K562 (cell line): ENCODE results near the gene CCDC88A. TPM values are rescaled to one million over a fixed set of nuclear protein-coding genes. Genes with fewer than 3 reads are reported as not detected.

Source experiments
- BCL6 ChIP-seq: fragments of 250-450 bp; sonication (Bioruptor Pico); IDR thresholded peaks from 2 replicates; pipeline ENCODE4 v1.4.0; 2020
- BHLHE40 ChIP-seq: IDR thresholded peaks from 2 replicates; pipeline ENCODE4 v1.6.1; 2011; ENCODE audit warnings: low read length, improper control_type of control experiment
- CBX5 ChIP-seq: IDR thresholded peaks from 2 replicates; pipeline ENCODE4 v1.6.1; 2014; ENCODE audit warnings: low read depth, borderline replicate concordance
- HMGXB4 ChIP-seq: sonication (generic); formaldehyde crosslinking; IDR thresholded peaks from 2 replicates; pipeline ENCODE4 v1.8.1; 2023; ENCODE audit warnings: mild to moderate bottlenecking, missing genetic modification reagents
- HNRNPH1 ChIP-seq: fragments of 200-400 bp; formaldehyde crosslinking; optimal IDR thresholded peaks from 2 replicates; pipeline ENCODE3; 2017; ENCODE audit warnings: low read depth, mild to moderate bottlenecking, low read length, moderate library complexity
- NR2C1 ChIP-seq, 2 experiments: fragments of 450-650 bp; IDR thresholded peaks; 2 replicates each; pipeline ENCODE4 v1.6.1; 2017; ENCODE audit warnings: mild to moderate bottlenecking in 2 of 2, antibody characterized with exemption in 1 of 2, inconsistent platforms in 1 of 2, missing compliant biosample characterization in 1 of 2, missing genetic modification characterization in 1 of 2
- PHF20 ChIP-seq: fragments of 450-650 bp; IDR thresholded peaks from 2 replicates; pipeline ENCODE4 v1.6.1; 2018; ENCODE audit not compliant: partially characterized antibody
- TBP ChIP-seq: optimal IDR thresholded peaks from 2 replicates; pipeline ENCODE3; 2011; ENCODE audit warnings: low read depth, low read length, improper control_type of control experiment
- TEAD4 ChIP-seq, 2 experiments: sonication (generic) in 1 of 2; formaldehyde crosslinking in 1 of 2; IDR thresholded peaks; 2 replicates each; pipeline versions ENCODE4 v1.6.1 to v1.8.0; 2012 to 2022; ENCODE audit warnings: borderline replicate concordance in 1 of 2, inconsistent platforms in 1 of 2, low read length in 1 of 2, mild to moderate bottlenecking in 1 of 2, missing genetic modification reagents in 1 of 2
- ZBTB17 ChIP-seq: fragments of 450-650 bp; formaldehyde crosslinking; IDR thresholded peaks from 2 replicates; pipeline ENCODE4 v1.4.0; 2020; ENCODE audit warnings: mild to moderate bottlenecking
- ZKSCAN3 ChIP-seq: fragments of 250-450 bp; sonication (Bioruptor Pico); IDR thresholded peaks from 2 replicates; pipeline ENCODE4 v1.4.0; 2020
- ZNF586 ChIP-seq: fragments of 450-650 bp; formaldehyde crosslinking; conservative IDR thresholded peaks from 2 replicates; pipeline ENCODE4 v1.4.0; 2020; ENCODE audit warnings: mild to moderate bottlenecking, moderate library complexity
- polyA plus RNA-seq, 8 experiments: library from polyadenylated mRNA; depleted of rRNA in 4 of 8; stranded (reverse) in 5 of 8; unstranded in 3 of 8; fragments of >200 nt; fragmentation: Nextera tagmentation in 2 of 8; fragmentation: Illumina TruSeq in 1 of 8; extraction: Ambion mirVana in 2 of 8; extraction: Trizol in 1 of 8; gene quantifications; 2 replicates each; pipeline versions ENCODE4 v1.2.1 to v1.2.3, GENCODE V29; 2011 to 2014; ENCODE audit warnings: inconsistent platforms in 1 of 8, missing spikeins in 1 of 8
- total RNA-seq, 7 experiments: library from RNA; depleted of rRNA in 6 of 7; stranded (reverse); fragments of >200 nt in 6 of 7; fragmentation: Illumina TruSeq in 2 of 7; extraction: Trizol in 2 of 7; gene quantifications; 2 replicates each; pipeline versions ENCODE4 v1.2.1 to v1.2.3, GENCODE V29; 2011 to 2021; ENCODE audit warnings: low replicate concordance in 1 of 7
- TF ChIP-seq, protein P1 (sequence below): fragments of 450-650 bp; IDR thresholded peaks from 2 replicates; pipeline ENCODE4 v1.6.1; 2014; ENCODE audit warnings: low read depth, mild to moderate bottlenecking, moderate library complexity, borderline replicate concordance
- TF ChIP-seq, protein P2 (sequence below), 2 experiments: fragments of 450-650 bp in 1 of 2; sonication (generic) in 1 of 2; formaldehyde crosslinking in 1 of 2; IDR thresholded peaks in 1 of 2; conservative IDR thresholded peaks in 1 of 2; 2 replicates each; pipeline versions ENCODE4 v1.6.1 to v1.8.1; 2016 to 2023; ENCODE audit warnings: mild to moderate bottlenecking in 2 of 2, moderate library complexity in 2 of 2, inconsistent platforms in 1 of 2, missing genetic modification reagents in 1 of 2

CCDC88A gene
- total and polyA plus RNA-seq, 9 of the 15 experiments (the other 6 are each of a cell fraction or from before 2014, with no cell fraction given), result 29.3 to 102 (median 55.6) TPM

GRCh38 chr2:55363636-55364035 is 56.0 kb downstream of the CCDC88A start (continued):
- TF ChIP-seq HNRNPH1 (no peak), BCL6 (no peak), BHLHE40 (no peak), TEAD4 (IDR thresholded peaks at IDR 0.05; ENCODE audit: low read length) (no peak), TEAD4 (CRISPR knock-in tag; IDR thresholded peaks at IDR 0.05; ENCODE audit: borderline replicate concordance) (no peak), CBX5 (no peak), ZBTB17 (CRISPR knock-in tag) (no peak), PHF20 (no peak), TBP (no peak), ZKSCAN3 (CRISPR knock-in tag) (no peak), HMGXB4 (no peak), NR2C1 (IDR thresholded peaks at IDR 0.05) (no peak), NR2C1 (tag; IDR thresholded peaks at IDR 0.05) (no peak), ZNF586 (no peak)
- TF ChIP-seq, protein P1, sequence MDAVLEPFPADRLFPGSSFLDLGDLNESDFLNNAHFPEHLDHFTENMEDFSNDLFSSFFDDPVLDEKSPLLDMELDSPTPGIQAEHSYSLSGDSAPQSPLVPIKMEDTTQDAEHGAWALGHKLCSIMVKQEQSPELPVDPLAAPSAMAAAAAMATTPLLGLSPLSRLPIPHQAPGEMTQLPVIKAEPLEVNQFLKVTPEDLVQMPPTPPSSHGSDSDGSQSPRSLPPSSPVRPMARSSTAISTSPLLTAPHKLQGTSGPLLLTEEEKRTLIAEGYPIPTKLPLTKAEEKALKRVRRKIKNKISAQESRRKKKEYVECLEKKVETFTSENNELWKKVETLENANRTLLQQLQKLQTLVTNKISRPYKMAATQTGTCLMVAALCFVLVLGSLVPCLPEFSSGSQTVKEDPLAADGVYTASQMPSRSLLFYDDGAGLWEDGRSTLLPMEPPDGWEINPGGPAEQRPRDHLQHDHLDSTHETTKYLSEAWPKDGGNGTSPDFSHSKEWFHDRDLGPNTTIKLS, result no peak
- TF ChIP-seq, protein P2, sequence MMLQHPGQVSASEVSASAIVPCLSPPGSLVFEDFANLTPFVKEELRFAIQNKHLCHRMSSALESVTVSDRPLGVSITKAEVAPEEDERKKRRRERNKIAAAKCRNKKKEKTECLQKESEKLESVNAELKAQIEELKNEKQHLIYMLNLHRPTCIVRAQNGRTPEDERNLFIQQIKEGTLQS (IDR thresholded peaks at IDR 0.05), result no peak
- TF ChIP-seq, protein P2 (CRISPR knock-in tag; conservative IDR thresholded peaks at IDR 0.05), result no peak
